Brain pericyte (primary cell): ENCODE results near the gene B4GALT2.
A peak's percentile ranks its signal among the peaks of the same experiment; 100 is the strongest.

ENCODE experiments used
- DNase-seq: peaks from one replicate; pipeline ENCODE4 v3.0.0-alpha.2; 2012; ENCODE audit warnings: low read depth, low spot score

B4GALT2 gene

DNA sequence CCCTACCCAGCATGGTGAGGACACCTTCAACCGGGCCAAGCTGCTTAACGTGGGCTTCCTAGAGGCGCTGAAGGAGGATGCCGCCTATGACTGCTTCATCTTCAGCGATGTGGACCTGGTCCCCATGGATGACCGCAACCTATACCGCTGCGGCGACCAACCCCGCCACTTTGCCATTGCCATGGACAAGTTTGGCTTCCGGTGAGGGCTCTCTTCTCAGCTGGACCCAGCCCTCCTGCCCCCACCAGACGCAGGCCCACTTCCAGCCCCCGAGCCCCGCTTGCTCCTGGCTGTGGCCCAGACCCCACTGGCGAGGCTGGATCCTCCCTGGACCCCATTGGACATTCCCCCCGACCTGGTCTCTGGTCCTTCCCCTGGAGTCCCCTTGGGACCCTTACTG, 5.8 kb downstream of the B4GALT2 start:
- no peak for DNase-seq

DNA sequence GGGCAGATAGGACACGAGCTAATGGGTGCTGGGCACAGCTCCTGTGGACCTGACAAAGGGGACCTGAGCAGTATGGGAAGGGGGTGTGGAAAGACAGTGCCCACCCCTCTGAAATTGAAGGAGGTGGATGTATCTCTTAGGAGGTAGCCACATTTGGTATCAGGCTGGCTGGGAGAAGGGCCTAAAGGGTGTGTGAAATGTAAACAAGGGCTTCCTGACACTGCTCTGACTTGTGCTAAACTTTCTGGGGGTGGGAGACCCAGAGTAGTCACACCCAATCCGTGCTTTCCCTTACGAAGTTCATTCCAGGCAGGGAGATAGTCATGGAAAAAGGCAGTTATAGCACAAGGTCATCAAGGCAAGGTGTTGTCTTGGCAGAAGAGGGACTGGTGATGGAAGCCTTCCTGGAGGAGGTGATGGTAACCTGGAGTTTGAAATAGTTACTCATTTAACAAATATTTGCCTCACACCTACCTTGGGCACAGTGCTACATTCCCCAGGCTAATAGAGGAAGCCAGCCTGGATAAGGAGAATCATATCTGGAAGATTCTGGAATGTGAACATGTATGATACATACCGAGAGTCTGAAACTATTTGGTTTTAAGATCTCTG, 7.1 kb downstream of the B4GALT2 start:
- DNase-seq = no peak

DNA sequence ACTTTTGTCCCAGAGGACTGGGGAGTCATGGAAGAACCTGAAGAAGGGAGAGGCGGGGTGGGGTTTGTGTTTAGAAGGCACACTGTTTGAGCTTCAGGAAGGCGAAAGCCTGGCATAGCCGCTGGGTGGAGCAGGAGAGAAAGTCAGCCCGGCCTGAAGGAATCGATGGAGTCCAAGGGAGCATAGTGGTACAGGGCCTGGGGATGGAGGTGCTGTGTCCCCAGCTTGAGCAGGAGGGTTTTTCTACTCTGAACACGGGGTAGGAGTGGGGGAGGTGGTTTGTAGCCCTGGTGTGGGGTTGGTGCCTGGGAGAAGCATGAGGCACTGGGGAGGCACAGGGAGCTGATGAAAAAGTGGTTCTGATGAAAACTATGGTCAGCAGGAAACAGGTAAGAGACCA, 7.7 kb downstream of the B4GALT2 start:
- no peak for DNase-seq

DNA sequence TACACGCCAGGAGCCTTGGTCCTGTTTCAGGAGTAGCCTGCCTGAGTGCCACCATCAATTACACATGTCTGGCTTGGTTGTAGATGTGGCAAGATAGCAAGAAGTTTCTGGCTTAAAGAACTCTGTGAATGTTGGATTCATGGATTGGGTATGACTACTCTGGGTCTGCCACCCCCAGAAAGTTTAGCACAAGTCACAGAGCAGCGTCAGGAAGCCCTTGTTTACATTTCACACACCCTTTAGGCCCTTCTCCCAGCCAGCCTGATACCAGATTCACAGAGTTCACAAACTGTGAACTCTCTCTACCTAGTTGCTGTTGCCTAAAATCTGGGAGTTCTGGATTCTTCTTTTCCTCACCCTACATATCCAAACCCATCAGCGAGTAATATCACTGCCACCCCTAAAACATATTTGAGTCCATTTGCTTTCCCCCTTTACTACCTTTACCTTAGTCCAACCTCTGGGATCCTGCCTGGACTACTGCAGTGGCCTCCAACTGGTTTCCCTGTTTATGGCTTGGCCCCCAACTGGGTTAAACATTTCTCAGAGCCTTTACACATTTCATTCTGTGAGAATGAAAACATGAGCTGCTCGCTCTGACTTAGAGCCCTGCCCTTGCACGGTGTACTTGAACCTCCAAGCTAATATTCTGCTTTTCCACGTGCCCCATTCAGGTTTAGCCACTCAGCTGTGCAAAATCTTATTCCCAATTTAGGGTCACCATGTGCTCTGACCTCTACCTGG, 8.3 kb downstream of the B4GALT2 start:
- DNase-seq = no peak

DNA sequence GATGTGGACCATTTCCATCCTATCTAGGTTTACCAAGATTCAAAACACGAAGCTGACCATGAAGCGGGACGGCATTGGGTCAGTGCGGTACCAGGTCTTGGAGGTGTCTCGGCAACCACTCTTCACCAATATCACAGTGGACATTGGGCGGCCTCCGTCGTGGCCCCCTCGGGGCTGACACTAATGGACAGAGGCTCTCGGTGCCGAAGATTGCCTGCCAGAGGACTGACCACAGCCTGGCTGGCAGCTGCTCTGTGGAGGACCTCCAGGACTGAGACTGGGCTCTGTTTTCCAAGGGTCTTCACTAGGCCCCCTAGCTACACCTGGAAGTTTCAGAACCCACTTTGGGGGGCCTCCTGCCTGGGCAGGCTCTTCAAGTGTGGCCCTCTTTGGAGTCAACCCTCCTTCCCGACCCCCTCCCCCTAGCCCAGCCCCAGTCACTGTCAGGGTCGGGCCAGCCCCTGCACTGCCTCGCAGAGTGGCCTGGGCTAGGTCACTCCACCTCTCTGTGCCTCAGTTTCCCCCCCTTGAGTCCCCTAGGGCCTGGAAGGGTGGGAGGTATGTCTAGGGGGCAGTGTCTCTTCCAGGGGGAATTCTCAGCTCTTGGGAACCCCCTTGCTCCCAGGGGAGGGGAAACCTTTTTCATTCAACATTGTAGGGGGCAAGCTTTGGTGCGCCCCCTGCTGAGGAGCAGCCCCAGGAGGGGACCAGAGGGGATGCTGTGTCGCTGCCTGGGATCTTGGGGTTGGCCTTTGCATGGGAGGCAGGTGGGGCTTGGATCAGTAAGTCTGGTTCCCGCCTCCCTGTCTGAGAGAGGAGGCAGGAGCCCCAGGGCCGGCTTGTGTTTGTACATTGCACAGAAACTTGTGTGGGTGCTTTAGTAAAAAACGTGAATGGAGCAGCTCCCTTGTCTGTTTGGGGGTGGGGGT, 11.5 kb downstream of the B4GALT2 start:
- no peak for DNase-seq

DNA sequence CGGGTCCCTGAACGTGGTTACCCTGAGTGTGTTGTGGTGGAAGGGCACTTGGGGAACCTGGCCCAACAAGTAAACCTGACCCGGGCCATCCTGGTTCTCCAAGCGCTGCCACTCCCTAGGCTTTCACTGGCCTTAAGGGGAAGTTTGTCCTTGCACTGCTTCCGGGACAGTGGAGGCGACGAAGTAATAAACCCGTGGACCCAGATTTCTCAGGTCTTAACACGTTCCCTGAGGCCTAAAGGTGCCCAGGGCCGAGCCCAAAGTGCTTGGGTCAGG, 12.1 kb downstream of the B4GALT2 start:
- DNase-seq = no peak

DNA sequence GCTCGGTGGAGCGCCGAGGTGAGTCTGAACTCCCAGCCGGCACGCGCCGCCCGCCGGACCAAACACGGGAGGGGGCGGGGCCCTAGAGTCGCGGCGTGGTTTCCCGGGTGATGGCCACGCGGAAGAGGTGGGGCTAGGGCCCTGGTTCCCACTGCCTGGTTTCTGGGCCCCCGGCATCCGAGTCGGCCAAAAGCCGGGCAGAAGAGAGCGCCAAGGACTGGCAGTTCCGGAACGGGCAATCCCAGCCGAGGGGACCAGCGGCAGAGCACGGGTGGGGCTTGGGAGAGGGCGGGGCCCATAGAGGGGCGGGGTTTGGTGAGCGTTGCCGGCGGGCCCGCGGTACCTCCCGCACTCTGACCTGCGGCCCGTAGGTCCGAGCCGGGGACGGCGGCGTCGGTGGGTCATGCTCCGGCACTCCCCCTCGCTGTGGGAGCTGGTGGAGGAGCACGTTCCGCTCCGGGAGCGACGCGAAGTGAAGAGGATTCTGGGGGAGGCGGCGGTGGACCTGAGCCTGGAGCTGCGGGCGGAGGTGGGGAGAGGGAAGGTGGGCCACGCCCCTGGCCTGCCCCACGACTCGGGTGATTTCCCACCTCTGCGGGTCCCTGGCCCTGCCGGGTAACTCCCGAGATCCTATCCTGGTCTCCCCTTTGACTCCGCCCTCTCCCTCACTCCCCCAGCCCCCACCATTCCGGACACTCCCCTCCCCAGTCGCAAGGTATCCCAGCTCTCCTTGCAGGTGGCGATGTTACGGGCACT, 12.6 kb downstream of the B4GALT2 start, which contains the start of gene CCDC24:
Gene CCDC24, plus strand, starts transcription at position 124 of the 756 bp plus-strand sequence. Its CDS starts 280 bp downstream, at position 404.
- peak; percentile 31 for DNase-seq

DNA sequence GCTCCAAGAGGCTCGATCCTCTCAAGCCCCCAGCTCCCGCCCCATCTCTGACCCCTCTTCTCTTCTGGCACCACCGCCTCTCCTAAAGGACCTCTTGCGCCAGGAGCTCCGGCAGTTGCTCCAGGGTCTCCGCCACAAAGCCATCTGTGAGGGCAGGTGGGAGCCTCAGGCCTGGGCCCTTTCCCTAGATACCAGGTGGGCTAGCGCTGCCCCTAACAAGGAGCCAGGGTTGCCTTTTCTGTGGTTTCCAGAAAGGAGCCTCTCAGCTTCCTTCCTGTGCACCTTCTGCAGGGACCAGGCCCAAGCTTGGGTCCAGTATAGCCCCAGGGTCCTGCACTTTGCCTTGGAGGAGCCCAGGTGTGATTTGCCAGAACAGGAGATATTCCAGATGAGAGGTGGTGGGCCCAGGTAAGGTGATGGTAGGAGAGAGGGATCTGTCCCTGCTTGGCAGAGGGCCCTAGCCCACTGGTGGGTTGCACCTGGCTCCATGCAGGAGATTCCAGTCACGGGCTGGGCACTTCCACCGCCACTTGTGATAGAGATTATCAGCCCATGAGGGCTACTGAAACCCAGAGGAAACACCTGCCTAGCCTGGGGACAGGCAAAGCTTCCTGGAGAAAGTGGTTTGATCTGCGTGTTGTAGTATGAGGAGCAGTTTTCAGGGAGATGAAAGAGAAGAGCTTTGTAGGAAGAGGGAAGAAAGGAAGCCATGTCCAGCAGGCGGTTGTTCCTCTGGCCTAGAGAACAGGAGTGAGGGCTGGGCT, 13.4 kb downstream of the B4GALT2 start:
- DNase-seq = no peak

DNA sequence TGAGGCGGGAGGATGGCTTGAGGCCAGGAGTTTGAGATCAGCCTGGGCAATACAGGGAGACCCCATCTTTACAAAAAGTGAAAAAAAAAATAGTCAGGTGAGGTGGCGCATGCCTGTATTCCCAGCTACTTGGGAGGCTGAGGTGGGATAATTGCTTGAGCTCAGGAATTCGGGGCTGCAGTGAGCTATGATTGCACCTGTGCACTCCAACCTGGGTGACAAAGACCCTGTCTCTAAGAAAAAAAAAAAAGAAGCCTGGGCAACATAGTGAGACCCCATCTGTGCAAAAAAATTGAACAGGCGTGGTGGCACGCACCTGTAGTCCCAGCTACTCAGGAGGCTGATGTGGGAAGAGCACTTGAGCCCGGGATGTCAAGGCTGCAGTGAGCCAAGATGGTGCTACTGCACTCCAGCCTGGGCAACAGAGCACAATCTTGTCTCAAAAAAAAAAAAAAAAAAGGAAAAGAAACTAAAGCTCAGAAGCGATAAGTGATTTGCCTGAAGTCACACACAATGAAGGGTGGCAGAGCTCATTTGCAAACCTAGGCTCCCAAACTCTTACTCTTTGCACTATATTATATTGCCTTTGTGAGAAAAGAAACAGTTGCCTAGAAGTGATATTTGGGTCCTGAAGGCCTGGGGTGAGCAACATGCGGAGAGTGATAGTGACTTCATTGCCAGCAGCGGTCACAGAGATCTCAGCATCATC, 14.3 kb downstream of the B4GALT2 start:
- no peak for DNase-seq

DNA sequence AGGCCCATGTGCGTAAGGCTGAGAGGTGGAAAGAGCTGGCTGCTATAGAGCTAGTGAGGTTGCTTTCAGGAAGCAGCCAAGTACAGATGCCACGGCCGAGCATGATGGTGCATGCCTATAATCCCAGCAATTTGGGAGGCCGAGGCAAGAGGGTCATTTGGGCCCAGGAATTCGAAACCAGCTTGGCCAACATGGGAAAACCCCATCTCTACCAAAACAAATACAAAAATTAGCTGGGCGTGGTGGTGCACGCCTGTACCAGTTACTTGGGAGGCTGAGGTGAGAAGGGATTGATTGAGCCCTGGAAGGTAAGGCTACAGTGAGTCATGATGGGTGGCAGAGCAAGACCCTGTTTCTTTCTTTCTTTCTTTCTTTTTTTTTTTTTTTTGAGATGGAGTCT, 15.1 kb downstream of the B4GALT2 start:
- DNase-seq = no peak

DNA sequence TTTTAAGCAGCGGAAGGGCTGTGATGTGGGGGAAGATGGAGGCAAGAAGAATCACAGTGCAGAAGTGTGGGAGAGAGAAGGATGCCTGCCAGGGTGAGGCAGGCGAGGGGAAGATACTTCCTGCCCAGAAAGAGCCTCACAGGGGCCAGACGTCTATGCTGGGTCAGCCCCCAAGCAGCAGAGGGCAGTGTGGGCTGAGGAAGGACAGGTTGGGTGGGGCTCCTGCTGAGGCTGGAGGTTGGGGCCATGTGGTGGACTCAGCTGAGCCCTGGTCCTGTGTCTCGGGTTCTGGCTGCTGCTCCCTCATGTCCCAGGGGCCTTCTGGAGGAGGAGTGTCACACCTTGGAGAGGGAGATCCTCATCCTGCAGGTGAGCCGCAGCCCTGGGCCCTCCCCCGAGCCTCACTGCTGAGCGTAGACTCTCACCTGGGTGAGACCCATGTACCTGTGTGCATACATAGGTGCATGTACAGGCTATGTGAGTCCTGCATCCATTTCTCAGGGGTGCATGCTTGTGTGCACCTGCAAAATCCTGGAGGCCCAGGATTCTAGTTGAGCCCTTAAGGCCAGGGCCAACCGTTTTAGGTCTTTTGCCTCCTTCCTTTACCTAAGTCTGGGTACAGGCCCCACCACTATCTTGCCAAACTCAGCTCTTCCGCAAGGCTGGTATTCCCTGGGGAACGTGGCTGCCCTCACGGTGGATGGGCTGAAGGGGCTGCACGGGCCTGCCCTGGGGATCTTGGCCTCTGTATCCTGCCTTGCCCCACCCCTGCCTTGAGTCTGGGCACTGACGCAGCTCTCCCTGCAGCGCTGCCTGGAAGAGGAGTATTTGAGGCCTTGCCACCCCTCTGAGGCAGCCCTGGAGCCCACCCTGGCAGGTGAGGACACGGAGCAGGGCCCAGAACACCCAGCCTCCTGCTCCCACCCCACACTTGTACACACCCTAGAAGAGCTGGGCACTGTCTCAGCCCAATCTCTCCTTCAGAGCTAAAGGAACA, 16.1 kb downstream of the B4GALT2 start:
- no peak for DNase-seq

DNA sequence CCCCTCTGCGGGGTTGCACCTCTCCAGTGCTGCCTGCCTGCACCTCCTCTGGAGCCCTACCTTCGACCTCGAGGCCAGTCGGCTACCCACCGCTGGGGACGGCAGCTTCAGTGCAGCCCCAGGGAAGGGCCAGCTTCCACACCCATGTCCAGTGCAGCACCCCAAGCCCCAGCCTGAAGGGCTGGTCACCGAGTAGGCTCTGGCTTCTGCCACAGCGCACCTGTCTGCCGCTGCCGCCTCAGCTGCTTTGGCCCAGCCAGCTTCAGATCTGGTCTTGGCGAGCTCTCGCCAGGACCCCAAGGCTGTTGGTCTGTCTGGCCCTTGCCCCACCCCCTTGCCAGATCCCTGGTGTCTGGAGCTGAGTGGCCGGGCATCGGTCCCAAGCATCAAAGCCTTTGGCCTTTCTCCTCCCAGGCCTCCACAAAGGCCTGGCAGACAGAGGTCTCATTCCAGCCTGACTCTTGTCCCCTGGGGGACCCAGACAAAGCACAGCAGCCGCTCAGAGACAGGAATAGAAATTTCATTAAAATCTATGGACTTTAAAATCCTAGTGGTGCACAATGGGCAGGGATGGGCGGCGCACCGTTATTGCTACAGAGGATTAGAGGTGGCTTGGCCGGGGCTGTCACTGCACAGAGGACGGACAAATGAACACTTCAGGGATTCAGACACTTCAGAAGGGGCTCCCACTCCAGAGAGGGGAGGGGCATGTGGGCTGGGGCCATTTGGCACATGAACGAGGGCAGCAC, 17.1 kb downstream of the B4GALT2 start:
- no peak for DNase-seq

DNA sequence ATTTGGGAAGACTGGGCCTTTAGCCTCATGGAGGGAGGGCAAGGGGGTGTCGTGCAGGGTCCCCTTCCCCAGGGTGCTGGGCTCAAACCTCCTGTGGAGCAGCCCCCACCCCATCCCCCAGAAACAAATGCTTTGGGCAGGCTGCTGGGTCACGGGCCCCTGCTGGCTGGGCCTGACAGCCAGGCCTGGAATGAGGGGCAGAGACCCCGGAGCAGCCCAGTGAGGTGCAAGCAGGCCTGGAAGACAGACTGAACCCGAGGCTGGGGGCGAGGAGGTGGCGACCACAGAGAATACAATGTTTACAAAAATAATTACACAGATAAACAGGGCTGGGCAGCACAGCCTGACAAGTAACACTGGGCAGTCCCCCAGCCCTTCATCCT, 17.7 kb downstream of the B4GALT2 start:
- no peak for DNase-seq

DNA sequence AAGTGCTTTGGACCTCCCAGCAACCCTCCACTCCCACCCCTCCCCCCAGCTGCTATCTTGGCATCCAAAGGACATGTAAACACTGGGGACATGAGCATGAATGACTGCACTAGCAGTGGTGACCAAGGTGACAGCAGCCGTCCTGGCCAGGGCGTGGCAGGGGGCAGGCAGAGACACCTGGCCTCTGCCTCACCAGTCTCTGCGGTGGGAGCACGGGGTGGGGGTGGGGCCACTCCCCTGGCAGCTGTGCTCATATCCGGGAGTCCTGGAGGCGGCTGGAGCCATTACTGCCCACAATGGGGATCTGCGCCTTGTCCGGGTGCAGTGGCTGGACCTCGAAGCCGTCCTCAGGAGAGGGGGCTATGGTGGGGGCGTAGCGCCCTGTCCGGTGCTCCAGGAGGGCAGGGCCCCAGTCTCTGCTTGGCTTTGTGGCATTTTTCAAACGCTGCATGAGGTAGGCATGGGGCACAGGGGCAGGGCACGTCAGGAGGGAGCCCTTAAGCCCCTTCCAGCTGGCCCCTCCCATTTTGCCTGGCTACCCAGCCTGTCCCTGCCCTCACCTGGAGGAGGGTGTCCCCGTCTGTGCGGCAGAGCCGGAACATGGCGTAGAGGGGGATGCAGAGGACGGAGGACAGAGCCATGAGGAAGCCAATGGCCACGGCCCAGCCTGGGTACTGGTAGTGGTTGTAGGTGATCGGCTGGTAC, 18.4 kb downstream of the B4GALT2 start:
- no peak for DNase-seq

DNA sequence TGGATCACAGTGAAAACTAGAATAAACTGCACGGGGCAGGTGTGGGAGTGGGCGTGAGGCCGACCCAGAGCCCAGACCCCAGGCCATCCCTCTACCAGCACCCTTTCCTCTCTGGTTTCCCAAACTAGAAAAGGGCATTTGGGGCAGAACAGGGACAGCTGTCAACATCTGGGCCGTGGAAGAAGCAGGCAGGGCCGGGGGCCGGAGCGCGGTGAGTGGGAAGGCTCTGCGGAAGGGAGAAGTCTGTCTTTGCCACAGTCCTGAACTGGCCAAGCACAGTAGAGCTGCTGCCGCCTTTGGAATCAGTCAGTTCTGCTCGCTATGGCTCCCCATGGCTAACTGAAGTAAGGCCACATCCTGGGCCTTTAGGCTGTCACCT, 19.0 kb downstream of the B4GALT2 start:
- no peak for DNase-seq

DNA sequence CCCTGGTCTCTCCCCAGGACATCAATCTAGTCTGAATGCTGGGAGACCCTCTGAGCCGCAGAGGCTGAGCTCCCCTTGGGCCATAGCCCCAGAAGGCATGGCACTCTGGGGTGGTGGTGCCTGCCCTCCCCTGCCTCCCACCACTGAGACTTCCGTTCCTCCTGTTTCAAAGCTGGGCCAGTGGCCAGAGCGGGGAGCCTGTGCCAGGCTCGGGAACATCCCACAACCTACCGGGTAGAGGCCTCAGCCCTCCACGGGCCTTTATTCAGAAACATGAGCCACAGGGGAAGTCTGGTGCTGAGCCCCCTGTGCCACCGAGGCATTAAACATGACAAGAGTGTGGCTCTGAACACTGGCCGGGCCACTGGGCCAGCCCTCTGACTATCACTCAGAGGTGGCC, 20.4 kb downstream of the B4GALT2 start:
- DNase-seq = no peak

DNA sequence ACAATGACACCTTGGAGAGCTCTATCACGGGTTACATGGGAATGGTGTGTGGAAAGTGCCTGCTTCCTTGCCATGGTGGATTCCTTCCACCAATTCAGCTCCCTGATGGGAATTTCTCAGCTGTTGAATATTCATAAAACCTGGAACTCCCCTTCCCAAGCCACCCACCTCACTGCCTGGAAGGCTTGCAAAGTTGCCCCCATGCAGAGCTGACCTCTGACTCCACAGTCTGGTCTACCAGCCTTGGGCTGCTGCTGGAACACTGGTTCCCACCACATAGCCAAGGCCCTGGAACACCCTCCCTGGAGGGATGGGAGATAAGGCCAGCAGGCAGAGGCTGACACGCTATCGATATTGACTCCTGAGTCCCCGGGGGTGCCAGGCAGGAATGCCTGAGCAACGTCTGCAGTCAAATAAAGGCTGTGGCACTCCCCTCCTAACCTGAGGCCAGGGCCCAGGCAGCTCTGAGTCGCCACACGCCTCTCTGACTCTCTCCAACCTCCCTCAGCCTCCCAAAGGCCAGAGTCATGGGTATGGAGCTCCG, 21.2 kb downstream of the B4GALT2 start:
- no peak for DNase-seq

DNA sequence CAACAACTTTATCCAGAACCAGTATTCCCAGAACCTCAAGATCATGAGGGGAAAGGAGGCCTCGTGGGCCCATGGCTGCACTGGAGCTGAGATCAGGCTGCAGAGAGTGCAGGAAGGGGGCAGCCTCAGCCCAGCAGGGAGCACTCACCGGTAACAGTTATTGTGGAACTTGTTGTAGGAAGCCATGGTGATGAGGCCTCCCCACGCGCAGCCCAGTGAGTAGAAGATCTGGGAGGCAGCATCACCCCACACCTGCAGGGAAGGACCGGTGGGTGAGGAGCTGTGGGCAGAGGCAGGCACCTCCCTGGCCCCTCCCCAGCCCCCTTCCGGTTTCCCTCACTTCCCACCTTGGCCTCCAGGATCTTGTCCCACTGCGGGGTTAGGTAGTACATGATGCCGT, 23.2 kb downstream of the B4GALT2 start:
- DNase-seq = no peak
